GM19328 (cell line): ENCODE data around the gene KCNIP4.

Experiments used
- ATAC-seq: cut with Tn5 transposase; IDR thresholded peaks from one replicate; pipeline ENCODE4 v1.9.1; 2021; ENCODE audit warnings: mild to moderate bottlenecking, moderate library complexity; ENCODE audit not compliant: unreplicated experiment

Gene KCNIP4

DNA sequence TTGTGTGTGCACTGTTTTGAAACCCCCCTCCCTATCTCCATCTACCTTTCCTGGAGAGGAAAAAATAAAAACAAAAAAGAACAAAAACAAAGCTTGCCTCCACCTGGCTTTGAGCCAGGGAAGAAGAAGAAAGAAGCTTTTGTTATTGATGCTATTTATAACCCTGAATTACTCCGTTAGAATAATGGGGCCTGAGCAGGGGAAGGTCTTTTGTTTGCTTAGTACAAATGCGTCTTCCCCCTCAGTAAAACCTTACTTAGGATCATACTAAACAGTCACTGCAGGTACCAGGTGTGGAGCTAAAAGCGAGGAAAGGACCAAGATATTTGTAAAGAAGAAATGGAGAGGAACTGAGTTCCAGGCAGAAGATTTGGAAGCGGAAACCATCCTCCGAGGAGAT, 352.1 kb downstream of the KCNIP4 start:
- ATAC-seq, result no peak

DNA sequence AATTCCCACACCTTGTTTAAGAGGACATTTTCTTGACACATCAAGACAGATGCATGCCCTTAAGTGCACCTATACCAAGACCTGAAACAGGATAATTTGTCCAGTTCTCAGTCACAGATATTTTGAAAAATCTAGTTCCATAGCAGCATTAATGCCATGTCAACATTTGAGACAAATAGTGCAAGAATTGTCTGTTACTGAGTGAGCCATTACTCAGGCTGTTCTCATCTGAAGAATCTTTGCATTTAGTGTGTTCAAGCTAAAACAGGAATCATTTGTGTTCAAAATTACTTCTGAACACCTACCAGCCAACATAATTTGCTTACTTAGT, 354.9 kb downstream of the KCNIP4 start:
- no peak for ATAC-seq

DNA sequence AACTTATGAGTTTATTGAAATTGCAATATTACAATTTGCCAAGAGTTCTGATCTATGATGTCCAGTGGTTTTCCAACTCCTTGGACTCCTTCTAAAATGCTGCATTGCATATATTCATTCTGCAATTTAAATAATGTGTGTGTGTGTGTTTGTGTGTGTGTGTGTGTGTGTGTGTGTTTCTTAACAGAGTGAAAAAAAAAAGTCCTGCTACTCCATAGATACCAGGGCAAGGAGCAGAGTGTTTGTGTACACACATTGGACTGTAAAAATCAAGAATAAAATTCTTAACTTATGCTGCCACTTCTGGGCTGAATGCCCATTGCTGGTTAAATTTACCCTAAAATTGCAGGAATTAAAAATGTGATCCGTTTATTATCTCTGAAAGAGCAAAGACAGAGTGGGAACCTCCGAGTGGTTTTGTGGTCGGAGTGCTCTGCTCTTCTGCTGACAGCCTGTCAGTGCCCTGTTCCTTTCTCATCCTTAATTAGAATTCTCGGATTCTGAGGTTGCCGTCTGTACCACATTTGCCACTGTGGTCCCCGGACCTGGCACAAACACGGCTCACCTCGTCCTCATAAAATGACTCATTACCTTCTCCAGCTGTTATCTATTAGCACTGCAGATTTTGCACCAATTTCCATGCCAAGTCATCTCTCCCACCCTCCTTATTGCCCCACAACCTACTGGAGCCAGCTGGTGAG, 355.5 kb downstream of the KCNIP4 start:
- no peak for ATAC-seq

DNA sequence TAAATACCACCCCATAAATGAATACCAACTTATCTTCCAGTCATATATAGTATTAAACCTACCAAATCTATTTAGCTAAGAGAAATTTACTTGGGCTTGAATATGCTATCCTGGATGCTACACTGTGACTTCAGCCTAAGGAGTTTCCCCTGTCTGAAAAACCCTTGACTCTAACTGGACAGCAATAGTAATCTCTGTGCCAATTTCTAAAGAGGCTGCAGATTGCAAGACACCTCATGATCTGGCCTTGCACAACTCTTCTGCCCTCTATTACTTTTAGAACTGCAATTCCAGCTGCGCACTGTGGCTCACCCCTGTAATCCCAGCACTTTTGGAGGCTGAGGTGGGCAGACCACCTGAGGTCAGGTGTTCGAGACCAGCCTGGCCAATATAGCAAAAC, 371.5 kb downstream of the KCNIP4 start:
- ATAC-seq, result no peak

DNA sequence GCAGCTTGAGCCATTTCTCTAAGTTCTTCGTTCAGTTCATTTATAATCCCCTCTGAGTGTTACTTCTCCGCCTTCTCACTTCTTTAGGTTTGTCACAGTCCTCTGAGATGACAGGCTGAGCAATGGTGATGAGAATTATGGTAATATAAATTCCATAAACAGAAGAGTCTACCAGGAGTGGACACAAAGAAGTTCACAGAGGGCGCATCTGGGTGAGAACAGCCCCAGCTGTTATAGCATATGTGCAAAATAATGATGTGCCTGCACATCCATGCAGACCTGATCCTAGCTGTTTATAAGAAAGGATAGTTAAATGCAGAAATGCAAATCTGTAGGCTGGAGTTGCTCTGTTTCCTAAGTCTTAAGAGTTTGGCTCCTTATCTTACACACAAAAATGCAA, 377.5 kb downstream of the KCNIP4 start:
- no peak for ATAC-seq

DNA sequence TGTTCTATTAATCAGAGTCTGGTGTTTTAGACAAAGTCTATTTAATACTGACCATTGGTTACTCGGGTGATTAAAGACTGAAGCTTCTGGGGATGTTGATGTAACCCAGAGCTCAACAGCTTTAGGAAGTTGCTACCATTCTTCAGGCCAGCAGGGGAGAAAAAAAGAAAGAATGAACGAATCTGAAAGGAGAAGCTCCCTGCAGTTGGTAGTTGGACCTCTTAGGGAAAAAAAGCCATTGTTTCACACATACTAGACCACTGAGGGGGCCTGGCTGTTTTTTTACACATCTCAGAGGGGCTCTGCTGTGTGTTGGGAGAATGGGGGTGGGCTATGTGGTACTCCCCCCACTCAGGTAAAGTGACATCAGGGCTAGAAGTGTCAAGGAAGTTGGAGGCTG, 378.9 kb downstream of the KCNIP4 start:
- ATAC-seq, result no peak

DNA sequence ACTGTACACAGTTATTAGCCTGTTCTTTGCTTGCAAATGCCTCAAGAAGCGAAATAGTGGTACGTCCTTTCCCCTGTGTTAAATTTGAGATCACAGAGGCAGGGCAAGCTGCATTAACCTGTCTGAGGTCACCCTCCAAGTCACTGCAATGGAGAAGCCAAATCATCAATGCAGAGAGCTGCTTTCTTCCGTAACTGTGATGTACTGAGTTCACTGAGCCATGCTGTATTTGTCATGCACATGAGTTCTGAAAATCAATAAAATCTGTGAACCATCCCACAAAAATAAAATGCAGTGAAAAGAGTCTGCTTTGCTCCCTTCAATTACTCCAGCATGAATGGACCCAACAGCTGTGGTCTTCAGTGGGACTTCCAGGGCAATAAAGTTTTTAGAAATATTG, 393.5 kb downstream of the KCNIP4 start:
- no peak for ATAC-seq

DNA sequence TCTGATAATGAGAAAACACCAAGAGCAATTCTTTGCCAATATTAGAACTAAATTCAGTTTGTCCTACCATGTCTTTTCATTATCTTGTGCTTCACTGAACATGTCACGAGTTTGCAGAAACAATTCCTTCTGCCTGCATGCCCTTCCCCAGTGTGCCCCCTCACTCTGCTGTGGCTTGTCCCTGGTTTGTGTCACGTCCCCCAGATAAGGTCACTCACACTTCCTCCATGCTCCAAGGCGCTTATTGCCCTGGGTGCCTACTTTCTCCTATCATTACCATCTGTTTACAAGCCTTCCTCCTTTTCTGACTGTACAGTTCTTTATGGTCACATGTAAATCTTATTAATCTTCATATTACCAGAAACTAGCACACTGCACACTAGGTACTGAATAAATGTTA, 394.1 kb downstream of the KCNIP4 start:
- ATAC-seq, result no peak

DNA sequence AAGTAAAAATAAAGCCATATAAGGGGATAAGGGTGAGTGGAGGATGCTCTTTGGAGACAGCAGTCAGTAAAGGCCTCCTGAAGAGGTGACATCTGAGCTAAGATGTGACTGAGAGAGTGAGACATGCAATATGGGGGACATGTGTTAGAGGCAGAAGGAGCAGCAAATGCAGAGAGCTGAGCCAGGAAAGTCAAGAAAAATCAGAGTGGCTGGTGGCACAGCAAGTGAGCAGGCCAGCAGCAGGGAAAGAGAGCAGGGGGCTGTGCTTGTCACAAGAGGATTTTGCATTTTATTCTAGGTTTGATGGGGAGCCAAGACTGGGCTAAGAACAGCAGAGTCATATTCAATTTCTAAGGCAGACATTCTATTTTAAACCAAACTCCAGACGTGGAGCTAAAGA, 394.5 kb downstream of the KCNIP4 start:
- no peak for ATAC-seq

DNA sequence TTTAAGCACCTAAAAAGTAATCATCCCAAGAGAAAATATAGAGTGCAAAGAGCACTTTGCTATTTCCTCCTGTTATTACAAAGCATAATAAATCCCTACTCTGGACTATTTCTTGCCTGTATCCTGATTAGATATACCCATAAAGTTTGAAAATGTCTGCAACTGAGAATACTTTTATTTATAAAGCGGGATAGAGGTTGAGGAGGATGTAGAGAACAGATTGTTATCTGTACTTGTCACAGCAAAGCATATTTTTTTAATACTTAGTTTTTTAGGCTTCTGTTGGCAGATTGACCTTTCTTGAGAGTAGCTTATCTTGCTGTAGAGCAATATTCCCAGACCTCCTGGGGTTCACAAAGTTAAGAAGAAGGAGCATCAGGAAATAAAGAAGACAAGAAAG, 396.1 kb downstream of the KCNIP4 start:
- no peak for ATAC-seq

DNA sequence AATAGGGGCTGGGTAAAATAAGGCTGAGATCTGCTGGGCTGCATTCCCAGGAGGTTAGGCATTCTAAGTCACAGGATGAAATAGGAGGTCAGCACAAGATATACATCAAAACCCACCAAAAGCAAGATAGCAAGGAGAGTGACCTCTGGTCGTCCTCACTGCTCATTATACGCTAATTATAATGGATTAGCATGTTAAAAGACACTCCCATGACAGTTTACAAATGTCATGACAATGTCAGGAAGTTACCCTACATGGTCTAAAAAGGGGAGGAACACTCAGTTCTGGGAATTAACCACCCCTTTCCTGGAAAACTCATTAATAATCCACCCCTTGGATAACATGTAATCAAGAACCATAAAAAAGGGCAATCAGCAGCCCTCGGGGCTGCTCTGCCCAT, 403.6 kb downstream of the KCNIP4 start:
- no peak for ATAC-seq

DNA sequence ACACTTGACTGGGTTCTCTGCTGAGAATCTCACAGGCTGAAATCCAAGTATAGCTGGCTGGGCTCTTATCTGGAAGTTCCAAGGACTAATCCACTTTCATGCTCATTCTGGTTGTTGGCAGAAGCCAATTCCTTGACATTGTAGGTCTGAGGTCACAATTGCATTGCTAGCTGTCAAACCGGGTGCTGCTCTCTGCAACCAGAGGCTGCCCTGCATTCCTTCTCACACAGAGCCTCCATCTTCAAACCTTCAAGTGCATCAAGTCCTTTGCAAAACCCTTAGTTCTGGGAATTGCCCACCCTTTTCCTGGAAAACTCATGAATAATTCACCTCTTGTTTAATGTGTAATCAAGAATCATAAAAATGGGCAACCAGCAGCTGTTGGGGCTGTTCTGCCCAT, 404.2 kb downstream of the KCNIP4 start:
- no peak for ATAC-seq

DNA sequence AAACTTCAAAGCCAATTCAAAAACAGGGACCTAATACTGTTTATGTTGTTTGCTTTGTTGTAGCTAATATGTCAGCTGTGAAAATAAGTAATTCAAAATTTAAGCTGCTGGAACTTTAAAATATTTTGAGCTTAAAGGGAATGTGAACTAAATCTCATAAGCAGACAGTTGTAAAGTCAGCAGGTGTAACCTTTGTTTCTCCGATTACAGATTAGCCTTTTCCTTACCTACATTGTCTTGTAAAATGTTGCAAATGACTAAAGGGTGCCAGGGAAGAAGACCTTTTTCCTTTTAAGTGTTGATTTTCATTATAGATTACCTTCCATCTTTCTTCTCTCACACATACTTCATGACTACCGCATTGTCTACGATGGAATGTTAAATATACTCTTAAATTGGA, 405.1 kb downstream of the KCNIP4 start:
- ATAC-seq, result no peak

DNA sequence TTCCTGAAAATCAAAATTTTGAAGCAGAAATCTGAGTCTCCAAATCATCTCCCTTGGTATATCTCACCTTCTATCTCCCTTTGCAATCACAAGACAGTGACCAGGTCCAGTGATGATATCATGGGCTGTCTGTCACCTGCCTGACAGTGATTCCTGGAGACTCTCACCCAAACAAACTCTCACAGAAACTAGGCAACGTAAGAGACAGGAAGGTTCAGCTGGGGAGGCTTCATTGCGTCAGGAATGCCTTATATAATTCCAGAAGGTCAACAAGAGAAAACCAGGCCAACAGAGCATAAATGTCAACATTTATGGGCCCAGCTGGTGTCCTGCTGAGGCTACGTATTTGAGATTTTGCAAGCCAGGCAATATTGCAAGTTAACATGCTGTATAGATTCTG, 412.7 kb downstream of the KCNIP4 start:
- no peak for ATAC-seq

DNA sequence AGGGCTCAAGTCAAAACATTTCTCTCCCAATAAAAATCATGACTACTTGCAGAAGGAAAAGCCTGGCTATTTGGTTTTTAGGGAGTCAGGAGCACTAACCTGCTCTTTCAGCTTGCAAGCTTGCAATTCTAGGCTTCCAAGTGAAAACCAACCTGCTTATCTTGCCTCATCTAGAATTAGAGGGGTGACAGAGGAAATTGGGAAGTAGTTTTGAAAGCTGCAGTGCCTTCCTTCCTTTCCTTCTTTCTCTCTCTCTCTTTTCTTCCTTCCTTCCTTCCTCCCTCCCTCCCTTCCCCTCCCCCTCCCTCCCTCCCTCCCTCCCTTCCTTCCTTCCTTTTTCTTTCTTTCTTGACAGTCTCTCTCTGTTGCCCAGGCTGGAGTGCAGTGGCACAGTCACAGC, 417.5 kb downstream of the KCNIP4 start:
- no peak for ATAC-seq

DNA sequence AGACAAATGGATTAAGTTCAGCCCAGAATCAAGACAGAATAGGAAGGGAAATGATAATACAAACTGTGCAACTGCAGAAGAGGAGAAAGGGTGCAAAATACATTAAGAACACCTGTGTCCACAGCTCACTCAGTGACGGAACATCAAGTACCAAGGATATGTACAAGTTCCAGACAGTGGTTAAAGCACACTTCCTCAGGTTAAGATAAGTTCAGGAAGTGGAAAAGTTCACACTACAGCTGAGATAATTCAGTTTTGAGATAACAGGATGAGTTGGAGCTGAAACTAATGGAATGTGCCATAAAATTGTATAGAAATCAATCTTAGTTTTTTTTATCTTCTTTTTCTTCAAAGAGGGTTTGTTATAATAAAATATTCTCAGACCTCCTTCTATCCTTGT, 419.4 kb downstream of the KCNIP4 start:
- ATAC-seq, result no peak

DNA sequence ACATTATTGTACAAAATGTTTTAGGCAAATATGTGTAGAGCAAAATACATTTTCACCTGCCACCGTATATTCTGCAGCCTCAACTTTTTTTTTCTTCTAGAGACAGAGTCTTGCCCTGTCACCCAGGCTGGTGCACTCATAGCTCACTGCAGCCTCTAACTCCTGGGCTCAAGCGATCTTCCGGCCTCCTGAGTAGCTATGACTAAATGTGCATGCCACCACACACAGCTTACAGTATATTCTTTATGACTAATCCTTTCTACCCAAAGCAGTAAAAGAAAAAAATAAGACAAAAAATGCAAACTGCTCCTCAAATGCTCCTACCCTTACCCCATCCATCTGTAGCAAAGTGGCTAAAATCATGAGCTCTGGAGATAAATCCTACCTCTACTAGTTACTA, 426.3 kb downstream of the KCNIP4 start:
- no peak for ATAC-seq

DNA sequence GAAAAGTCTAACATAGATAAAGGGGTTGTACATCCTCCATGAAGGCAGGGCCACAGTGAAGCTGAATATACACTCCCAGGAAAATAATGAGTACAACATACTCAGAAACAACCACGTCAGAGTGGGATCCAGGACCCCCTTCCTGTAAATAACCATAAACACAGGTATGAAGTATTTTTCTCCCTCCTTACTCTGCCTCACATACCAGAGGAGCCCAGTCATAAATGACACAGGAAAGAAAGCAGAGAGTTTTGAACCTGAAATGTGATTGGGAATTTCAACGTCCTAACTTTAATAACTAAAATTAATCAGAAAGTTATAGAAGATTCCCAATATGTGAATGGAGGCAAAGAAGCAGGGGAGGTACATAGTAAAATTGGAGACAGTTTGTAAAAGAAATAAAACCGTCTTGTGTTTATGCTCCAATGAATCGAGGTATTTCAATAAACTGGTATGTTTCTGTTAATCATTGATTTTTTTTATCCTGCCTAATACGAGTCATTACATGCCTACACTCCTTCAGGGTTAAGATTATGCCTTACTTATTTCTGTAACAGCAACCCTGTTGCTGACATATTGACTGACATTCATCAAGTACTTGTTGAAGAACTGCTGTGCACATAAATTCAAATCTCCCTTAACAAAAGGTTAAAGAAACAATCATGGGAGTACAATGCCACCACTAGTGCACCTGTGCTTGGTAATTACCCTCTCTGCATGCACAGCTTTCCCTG, 431.3 kb downstream of the KCNIP4 start:
- ATAC-seq, result no peak

DNA sequence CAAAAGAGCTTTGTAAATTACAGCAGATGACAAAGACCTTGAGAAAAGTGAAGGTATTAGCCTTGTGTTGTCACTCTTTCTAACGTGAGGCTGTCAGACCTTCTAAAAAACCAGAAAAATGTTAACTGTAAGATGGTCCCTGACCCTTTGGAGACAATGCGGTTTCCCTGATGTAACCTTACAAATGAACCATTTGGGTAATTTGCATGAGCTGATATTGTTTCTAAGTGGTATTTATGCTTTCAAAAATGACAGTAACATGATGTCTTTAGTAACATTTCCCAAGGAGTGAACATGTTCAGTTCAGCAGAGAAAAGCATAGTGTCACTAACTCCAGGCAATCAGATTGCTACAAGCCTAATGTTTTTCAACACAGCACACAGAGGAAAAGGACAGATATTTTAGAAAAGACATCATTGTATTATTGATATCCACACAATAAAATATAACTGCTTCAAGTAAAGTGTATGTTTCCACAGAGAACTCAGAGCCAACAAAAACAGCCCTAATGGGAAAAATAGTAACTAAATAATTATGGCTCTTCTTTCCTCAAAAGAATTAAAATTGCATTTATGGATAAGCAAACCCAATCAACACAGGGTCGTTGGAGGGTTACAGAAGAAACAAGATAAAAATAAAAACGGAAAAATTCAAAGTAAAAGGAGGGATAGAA, 434.4 kb downstream of the KCNIP4 start:
- no peak for ATAC-seq

DNA sequence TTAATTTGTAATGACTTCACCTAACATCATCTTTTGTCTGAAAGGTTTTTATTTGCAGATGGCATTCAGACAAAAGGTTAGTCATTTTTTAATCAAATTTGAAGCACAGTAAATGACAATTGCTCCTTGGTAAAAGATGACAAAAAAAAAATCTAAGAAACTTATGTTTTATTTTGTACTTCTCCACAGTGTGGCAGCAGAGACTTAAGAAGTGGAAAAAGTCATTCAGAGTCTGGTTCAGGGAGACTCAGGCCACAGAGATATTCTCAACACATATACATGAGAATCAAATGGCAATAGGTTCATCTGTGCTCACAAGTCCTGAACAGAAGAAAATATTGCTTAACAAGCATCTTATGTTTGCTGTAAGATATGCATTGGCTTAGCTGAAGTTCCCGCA, 436.2 kb downstream of the KCNIP4 start:
- no peak for ATAC-seq

DNA sequence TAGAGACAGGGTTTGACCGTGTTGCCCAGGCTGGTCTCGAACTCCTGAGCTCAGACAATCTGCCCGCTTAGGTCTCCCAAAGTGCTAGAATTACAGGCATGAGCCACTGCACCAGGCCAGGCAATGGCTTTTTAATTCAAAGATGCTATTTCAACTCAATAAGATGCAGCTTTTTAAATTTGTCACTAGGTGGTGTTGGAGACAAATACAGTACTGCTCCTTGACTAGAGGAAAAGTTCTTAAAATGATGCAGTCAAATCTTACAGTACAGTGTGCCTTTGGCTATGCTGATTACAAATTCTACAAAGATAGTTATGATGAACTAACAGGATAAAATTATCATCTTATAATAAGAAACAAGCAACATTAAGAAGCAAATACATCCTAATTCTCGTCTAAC, 441.1 kb downstream of the KCNIP4 start:
- ATAC-seq, result no peak

DNA sequence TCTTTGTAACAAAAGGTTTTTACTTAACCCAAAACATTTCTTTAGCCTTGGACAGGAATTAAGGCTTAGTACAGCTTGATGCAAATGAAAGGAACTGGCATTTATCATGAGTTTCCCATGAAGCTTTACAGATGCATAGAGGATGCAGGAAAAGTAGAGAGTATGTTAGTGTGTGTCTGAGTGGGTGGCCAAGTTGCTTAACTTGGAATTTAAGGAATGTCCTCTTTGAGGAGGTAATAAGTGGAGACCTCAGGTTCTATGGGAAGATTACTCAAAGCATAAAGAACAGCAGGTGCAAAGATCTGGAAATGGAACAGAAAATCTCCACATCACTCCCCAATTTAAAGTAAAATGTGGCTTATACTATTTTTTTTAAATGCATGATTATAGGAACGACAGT, 457.9 kb downstream of the KCNIP4 start:
- ATAC-seq, result no peak
